Activated CD8-positive, alpha-beta T cell treated with anti-CD3 and anti-CD28 coated beads for 36 hours (primary cell): ENCODE data around the gene NFATC3. TPM values are rescaled to one million over a fixed set of nuclear protein-coding genes. Genes with fewer than 3 reads are reported as not detected.

ENCODE experiments used
- ATAC-seq: fragments of 200-7000 bp; cut with Tn5 transposase; one replicate; pipeline ENCODE4 v1.10.0; 2021; ENCODE audit warnings: mild to moderate bottlenecking, moderate library complexity
- CTCF ChIA-PET: fragments of 350-600 bp; sonication (Branson Sonifier 250); formaldehyde crosslinking; loops from one replicate; lab custom pipeline; 2021; ENCODE audit warnings: antibody characterized with exemption; lab: Charles Lee
- POLR2A ChIA-PET: fragments of 350-600 bp; sonication (Branson Sonifier 250); formaldehyde crosslinking; loops from one replicate; lab custom pipeline; 2021; ENCODE audit warnings: antibody characterized with exemption; lab: Charles Lee
- DNase-seq: peaks from one replicate; pipeline ENCODE4 v3.0.0-alpha.2; 2020
- H3K27ac Mint-ChIP-seq: one replicate; pipeline ENCODE4 v1.8.0; 2021; ENCODE audit warnings: mild to moderate bottlenecking, mixed read lengths
- H3K27me3 Mint-ChIP-seq: one replicate; pipeline ENCODE4 v1.8.0; 2021; ENCODE audit warnings: mixed read lengths
- H3K36me3 Mint-ChIP-seq: one replicate; pipeline ENCODE4 v1.8.0; 2021; ENCODE audit warnings: low read depth, mixed read lengths
- H3K4me1 Mint-ChIP-seq: one replicate; pipeline ENCODE4 v1.8.0; 2021; ENCODE audit warnings: low read depth, mixed read lengths
- H3K4me3 Mint-ChIP-seq: one replicate; pipeline ENCODE4 v1.8.0; 2021; ENCODE audit warnings: mild to moderate bottlenecking, moderate library complexity, mixed read lengths
- H3K9me3 Mint-ChIP-seq: one replicate; pipeline ENCODE4 v1.8.0; 2021; ENCODE audit warnings: mixed read lengths
- intact Hi-C: fragments of 100-400 bp; cut with micrococcal nuclease; formaldehyde crosslinking; loops from one replicate; pipeline ENCODE4 v1.10.0; 2022
- total RNA-seq, 2 experiments: library from RNA; stranded (reverse); gene quantifications; one replicate each; pipeline ENCODE4 v1.2.3, GENCODE V29; 2021
- TF ChIP-seq, protein P1 (sequence below): fragments of 200-600 bp; IDR thresholded peaks from one replicate; pipeline ENCODE4 v1.8.0; 2022; ENCODE audit warnings: antibody characterized with exemption, mild to moderate bottlenecking

Gene NFATC3
- total RNA-seq, 2 experiments from 2014 or later = 102 to 104 TPM

- peaks cover 4% of the 10 kb centered on the region for H3K36me3 Mint-ChIP-seq
- CTCF ChIA-PET = interaction anchor here (0.6 to 9.0 kb wide), 4 partner anchors 13 to 372 kb away, joined by 3 to 444 read pairs (median 4); partner anchors contain the start of gene PLA2G15
- H3K9me3 Mint-ChIP-seq = no peaks in the 10 kb centered on the region
- ATAC-seq (no peak), DNase-seq (no peak)
- no peak overlapping the region for H3K4me3 Mint-ChIP-seq
- H3K4me1 Mint-ChIP-seq = peaks cover 13% of the 10 kb centered on the region
- TF ChIP-seq, protein P1, sequence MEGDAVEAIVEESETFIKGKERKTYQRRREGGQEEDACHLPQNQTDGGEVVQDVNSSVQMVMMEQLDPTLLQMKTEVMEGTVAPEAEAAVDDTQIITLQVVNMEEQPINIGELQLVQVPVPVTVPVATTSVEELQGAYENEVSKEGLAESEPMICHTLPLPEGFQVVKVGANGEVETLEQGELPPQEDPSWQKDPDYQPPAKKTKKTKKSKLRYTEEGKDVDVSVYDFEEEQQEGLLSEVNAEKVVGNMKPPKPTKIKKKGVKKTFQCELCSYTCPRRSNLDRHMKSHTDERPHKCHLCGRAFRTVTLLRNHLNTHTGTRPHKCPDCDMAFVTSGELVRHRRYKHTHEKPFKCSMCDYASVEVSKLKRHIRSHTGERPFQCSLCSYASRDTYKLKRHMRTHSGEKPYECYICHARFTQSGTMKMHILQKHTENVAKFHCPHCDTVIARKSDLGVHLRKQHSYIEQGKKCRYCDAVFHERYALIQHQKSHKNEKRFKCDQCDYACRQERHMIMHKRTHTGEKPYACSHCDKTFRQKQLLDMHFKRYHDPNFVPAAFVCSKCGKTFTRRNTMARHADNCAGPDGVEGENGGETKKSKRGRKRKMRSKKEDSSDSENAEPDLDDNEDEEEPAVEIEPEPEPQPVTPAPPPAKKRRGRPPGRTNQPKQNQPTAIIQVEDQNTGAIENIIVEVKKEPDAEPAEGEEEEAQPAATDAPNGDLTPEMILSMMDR = no peak
- H3K27ac Mint-ChIP-seq = no peak overlapping the region
- intact Hi-C loops = no loop called here
- POLR2A ChIA-PET = interaction anchor here (0.6 to 3.8 kb wide), 4 partner anchors 13 to 148 kb away, joined by 3 to 22 read pairs (median 7); partner anchors contain the start of genes PLA2G15, PRMT7 and SLC7A6OS
- no peaks in the 10 kb centered on the region for H3K27me3 Mint-ChIP-seq
Observed at GRCh38 chr16:68257906-68258800, 173.0 kb downstream of the NFATC3 start.

DNA sequence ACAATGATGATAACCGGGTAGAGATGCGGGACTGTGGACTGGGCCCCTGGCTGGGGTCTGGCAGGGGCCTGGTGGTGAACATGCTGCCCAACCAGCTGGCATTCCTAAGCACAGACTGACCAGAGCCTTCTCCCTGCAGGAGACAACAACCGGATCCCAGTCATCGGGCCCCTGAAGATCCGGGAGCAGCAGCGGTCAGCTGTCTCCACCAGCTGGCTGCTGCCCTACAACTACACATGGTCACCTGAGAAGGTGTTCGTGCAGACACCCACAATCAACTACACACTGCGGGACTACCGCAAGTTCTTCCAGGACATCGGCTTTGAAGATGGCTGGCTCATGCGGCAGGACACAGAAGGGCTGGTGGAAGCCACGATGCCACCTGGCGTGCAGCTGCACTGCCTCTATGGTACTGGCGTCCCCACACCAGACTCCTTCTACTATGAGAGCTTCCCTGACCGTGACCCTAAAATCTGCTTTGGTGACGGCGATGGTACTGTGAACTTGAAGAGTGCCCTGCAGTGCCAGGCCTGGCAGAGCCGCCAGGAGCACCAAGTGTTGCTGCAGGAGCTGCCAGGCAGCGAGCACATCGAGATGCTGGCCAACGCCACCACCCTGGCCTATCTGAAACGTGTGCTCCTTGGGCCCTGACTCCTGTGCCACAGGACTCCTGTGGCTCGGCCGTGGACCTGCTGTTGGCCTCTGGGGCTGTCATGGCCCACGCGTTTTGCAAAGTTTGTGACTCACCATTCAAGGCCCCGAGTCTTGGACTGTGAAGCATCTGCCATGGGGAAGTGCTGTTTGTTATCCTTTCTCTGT lies 174.0 kb downstream of the NFATC3 start:
- Mint-ChIP-seq H3K4me1 (peaks cover 21% of the 10 kb centered on the region), H3K4me3 (no peak overlapping the region), H3K27me3 (no peaks in the 10 kb centered on the region), H3K9me3 (no peaks in the 10 kb centered on the region), H3K27ac (no peak overlapping the region), H3K36me3 (peaks cover 2% of the 10 kb centered on the region)
- no peak for ATAC-seq
- intact Hi-C loops = no loop called here
- ChIA-PET POLR2A (interaction anchor here (0.6 to 3.8 kb wide), 4 partner anchors 14 to 149 kb away, joined by 3 to 22 read pairs (median 7); partner anchors contain the start of genes PLA2G15, PRMT7 and SLC7A6OS), CTCF (interaction anchor here (1.4 to 9.0 kb wide), 5 partner anchors 14 to 64 kb away, joined by 3 to 444 read pairs (median 97); partner anchors contain the start of gene PLA2G15)
- TF ChIP-seq, protein P1 = no peak
- DNase-seq = no peak

DNA sequence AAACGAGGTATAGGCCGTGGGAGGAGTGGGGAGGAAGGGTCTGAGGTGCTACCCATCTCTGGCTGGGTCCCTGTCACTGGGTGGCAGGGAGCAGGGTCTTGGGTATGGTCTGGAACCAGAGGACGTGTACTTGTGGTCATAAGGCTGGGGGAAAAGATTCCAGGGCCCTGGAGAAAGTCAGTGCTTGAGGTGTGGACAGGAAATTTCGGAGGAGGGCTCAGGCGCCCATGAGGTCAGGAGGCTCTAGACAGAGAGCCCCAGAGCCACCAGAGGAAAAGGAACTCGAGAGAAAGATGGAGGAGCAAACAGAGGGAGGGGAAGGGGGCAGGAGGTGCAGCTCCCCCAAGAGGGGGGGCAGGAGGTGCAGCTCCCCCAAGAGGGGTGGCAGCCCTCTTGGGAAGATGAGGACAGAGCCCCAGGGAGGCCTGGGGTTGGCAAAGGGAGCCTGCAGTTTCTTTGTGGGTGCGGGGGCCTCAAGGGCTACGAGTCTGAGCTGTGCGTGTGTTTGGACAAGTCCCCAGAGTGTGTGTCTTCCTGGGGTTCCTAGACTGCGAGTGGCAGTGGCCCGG lies 178.5 kb downstream of the NFATC3 start:
- POLR2A ChIA-PET = interaction anchor here (0.8 to 4.8 kb wide), 22 partner anchors 11 to 178 kb away, joined by 3 to 56 read pairs (median 6); partner anchors contain the start of genes NFATC3, PLA2G15, PRMT7 and SLC7A6OS
- peaks cover 36% of the 10 kb centered on the region for H3K4me1 Mint-ChIP-seq
- H3K4me3 Mint-ChIP-seq = peak overlapping the region; percentile 90
- CTCF ChIA-PET = interaction anchor here (0.6 to 9.0 kb wide), 32 partner anchors 9 to 257 kb away, joined by 3 to 444 read pairs (median 6); partner anchors contain the start of genes PLA2G15, PRMT7 and SLC7A6OS
- intact Hi-C loops = no loop called here
- ATAC-seq (no peak), DNase-seq (no peak)
- H3K27me3 Mint-ChIP-seq = no peaks in the 10 kb centered on the region
- H3K36me3 Mint-ChIP-seq = peaks cover 19% of the 10 kb centered on the region
- no peaks in the 10 kb centered on the region for H3K9me3 Mint-ChIP-seq
- TF ChIP-seq, protein P1 = no peak
- H3K27ac Mint-ChIP-seq = peak overlapping the region; percentile 97

DNA sequence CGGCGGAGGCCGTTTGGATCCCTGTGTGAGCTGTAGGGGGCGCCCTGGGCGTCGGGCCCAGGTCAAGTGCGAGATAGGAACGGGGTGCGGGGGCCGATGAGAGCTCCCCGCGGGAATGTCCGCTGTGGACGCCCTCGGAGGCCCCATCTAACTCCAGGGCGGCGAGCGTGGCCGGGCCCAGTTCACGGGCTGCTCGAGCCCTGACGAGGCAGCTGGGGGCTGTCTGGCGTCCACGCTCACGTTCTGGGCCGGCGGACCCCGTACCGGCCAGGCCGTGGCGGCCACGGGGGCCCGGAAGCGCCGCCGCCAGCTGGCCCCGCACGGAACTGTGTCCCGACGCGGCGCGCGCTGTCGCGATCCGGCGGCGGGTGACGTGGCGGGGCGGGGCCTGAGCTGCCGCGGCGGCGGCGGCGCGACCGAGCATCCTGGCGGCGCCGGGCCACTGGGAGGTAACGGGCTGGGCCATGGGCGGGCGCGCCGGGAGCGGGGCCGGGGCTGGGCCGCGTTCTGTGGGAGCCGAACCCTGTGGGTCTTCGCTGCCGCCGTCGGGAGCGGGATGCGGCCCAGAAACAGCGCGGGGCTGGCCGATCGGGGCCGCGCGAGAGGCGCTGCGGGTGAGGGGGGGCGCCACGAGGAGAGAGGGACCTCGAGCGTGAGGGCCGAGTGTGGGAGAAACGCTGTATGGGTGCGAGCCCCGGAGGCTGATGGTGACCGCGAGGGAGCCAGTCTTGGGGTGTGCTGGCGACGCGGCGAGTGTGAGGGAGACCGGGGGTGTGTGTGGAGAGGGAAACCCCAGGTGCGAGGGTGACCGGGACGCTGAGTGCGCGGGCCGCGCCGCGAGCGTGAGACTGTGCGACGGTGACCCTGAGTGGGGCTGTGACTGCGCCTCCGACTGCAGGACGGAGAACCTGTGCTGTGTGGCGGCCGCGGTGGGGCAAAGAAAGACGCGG lies 179.2 kb downstream of the NFATC3 start, which contains the start of gene SLC7A6:
Gene SLC7A6 (plus strand): TSS at position 399 of the 950 bp plus-strand sequence. CDS start 10,201 bp downstream, outside the sequence.
- ChIA-PET CTCF (interaction anchor here (0.6 to 9.0 kb wide), 32 partner anchors 9 to 256 kb away, joined by 3 to 444 read pairs (median 6); partner anchors contain the start of genes PLA2G15, PRMT7 and SLC7A6OS), POLR2A (interaction anchor here (0.6 to 4.8 kb wide), 24 partner anchors 10 to 793 kb away, joined by 3 to 56 read pairs (median 6); partner anchors contain the start of genes NFATC3, PLA2G15, PRMT7 and SLC7A6OS)
- peaks cover 24% of the 10 kb centered on the region for H3K36me3 Mint-ChIP-seq
- H3K27me3 Mint-ChIP-seq = no peaks in the 10 kb centered on the region
- peak within 1 kb of the TSS; percentile 90 for H3K4me3 Mint-ChIP-seq
- H3K27ac Mint-ChIP-seq = peak within 1 kb of the TSS; percentile 99
- H3K4me1 Mint-ChIP-seq = peaks cover 43% of the 10 kb centered on the region
- intact Hi-C loops = loop anchor here (5.0 kb wide), 1 partner anchor 48 kb away; the partner anchor contains the start of genes PRMT7 and SLC7A6OS
- ATAC-seq (peak; percentile 71), DNase-seq (peak; percentile 92)
- TF ChIP-seq, protein P1 = peak; percentile 89
- no peaks in the 10 kb centered on the region for H3K9me3 Mint-ChIP-seq
